ENCODE data around the gene TBC1D9B. TPM values are rescaled to one million over a fixed set of nuclear protein-coding genes. Genes with fewer than 3 reads are reported as not detected.

Gene TBC1D9B
- total and polyA plus RNA-seq, 2 of the 13 experiments (the other 11 are each of a cell fraction or from before 2014, with no cell fraction given): 35.0 to 50.0 TPM

DNA sequence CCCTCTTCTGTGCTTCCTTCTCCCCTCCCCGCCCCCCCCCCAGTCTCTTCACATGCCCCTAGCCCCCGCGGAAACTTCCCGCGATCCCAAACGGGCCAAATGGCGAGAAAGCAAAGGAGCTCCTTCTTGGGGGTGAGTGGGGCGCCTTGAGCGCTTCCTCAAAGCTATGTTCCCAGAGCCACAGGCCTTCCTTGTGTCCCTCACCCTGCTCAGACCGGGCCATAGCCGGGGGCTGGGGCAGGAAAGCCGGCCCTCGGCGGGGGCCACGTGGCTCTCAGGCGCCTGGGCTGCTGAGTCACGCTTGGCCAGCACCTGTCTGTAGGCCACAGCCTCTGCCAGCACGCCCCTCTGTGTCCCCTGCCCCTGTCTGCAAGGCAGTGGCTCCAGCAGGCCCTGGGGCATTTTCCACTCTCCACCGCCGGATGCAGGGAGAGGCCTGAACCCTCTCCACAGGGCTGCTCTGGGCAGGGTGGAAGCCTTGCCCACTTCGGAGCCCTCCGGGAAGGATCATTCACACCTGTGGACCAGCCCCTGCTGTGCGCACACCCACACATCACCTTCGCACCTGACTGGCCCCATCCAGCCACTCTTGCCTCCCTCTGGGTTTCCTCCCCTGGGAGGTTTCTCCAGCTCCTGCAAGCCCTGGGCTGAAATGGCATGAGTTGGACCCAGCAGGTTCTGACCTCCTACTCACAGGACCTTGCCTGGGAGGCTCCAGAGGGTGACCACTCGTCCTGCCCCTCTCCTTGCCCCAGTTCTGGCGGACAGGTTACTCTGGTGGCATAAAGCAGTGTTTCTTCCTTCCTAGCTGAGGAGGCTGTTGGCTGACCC, 88.2 kb downstream of the TBC1D9B start (continued):
- TF ChIP-seq, protein P1, sequence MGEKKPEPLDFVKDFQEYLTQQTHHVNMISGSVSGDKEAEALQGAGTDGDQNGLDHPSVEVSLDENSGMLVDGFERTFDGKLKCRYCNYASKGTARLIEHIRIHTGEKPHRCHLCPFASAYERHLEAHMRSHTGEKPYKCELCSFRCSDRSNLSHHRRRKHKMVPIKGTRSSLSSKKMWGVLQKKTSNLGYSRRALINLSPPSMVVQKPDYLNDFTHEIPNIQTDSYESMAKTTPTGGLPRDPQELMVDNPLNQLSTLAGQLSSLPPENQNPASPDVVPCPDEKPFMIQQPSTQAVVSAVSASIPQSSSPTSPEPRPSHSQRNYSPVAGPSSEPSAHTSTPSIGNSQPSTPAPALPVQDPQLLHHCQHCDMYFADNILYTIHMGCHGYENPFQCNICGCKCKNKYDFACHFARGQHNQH (CRISPR knock-in tag; IDR thresholded peaks at IDR 0.05): peak; percentile 18; the same call in 1 of the 2 replicates
- TF ChIP-seq, protein P2, sequence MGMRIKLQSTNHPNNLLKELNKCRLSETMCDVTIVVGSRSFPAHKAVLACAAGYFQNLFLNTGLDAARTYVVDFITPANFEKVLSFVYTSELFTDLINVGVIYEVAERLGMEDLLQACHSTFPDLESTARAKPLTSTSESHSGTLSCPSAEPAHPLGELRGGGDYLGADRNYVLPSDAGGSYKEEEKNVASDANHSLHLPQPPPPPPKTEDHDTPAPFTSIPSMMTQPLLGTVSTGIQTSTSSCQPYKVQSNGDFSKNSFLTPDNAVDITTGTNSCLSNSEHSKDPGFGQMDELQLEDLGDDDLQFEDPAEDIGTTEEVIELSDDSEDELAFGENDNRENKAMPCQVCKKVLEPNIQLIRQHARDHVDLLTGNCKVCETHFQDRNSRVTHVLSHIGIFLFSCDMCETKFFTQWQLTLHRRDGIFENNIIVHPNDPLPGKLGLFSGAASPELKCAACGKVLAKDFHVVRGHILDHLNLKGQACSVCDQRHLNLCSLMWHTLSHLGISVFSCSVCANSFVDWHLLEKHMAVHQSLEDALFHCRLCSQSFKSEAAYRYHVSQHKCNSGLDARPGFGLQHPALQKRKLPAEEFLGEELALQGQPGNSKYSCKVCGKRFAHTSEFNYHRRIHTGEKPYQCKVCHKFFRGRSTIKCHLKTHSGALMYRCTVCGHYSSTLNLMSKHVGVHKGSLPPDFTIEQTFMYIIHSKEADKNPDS (CRISPR knock-in tag; IDR thresholded peaks at IDR 0.05): no peak
- peak; percentile 45; the same call in 1 of the 2 replicates for TF ChIP-seq ZNF777 (CRISPR knock-in tag; IDR thresholded peaks at IDR 0.05)
- TF ChIP-seq FOXC1 (CRISPR knock-in tag; IDR thresholded peaks at IDR 0.05; ENCODE audit: borderline replicate concordance): peak; percentile 71; the same call in 1 of the 2 replicates
- peak; percentile 71; the same call in 1 of the 2 replicates for TF ChIP-seq TEAD2 (CRISPR knock-in tag; IDR thresholded peaks at IDR 0.05)
- peak; percentile 48 for TF ChIP-seq GABPB1 (CRISPR knock-in tag; IDR thresholded peaks at IDR 0.05)
- TF ChIP-seq MZF1 (CRISPR knock-in tag; IDR thresholded peaks at IDR 0.05; ENCODE audit: borderline replicate concordance): 0 out of 2 replicates have a peak, but pooled peaks have one; percentile 48
- TF ChIP-seq ZNF879 (CRISPR knock-in tag; IDR thresholded peaks at IDR 0.05): peak; percentile 64; the same call in 1 of the 2 replicates
- TF ChIP-seq HNF4A (CRISPR knock-in tag; IDR thresholded peaks at IDR 0.05): 0 out of 2 replicates have a peak, but pooled peaks have one; percentile 14
- TF ChIP-seq SRY (CRISPR knock-in tag; IDR thresholded peaks at IDR 0.05): no peak; the same call in none of the 2 replicates
- peak; percentile 88; the same call in 1 of the 2 replicates for TF ChIP-seq NCOA5 (CRISPR knock-in tag; IDR thresholded peaks at IDR 0.05)
- TF ChIP-seq KLF15 (CRISPR knock-in tag; IDR thresholded peaks at IDR 0.05; ENCODE audit: borderline replicate concordance): no peak
- TF ChIP-seq CHD4 (IDR thresholded peaks at IDR 0.05; ENCODE audit: borderline replicate concordance, low read length): 0 out of 2 replicates have a peak, but pooled peaks have one; percentile 12
- TF ChIP-seq, protein P3, sequence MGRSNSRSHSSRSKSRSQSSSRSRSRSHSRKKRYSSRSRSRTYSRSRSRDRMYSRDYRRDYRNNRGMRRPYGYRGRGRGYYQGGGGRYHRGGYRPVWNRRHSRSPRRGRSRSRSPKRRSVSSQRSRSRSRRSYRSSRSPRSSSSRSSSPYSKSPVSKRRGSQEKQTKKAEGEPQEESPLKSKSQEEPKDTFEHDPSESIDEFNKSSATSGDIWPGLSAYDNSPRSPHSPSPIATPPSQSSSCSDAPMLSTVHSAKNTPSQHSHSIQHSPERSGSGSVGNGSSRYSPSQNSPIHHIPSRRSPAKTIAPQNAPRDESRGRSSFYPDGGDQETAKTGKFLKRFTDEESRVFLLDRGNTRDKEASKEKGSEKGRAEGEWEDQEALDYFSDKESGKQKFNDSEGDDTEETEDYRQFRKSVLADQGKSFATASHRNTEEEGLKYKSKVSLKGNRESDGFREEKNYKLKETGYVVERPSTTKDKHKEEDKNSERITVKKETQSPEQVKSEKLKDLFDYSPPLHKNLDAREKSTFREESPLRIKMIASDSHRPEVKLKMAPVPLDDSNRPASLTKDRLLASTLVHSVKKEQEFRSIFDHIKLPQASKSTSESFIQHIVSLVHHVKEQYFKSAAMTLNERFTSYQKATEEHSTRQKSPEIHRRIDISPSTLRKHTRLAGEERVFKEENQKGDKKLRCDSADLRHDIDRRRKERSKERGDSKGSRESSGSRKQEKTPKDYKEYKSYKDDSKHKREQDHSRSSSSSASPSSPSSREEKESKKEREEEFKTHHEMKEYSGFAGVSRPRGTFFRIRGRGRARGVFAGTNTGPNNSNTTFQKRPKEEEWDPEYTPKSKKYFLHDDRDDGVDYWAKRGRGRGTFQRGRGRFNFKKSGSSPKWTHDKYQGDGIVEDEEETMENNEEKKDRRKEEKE (IDR thresholded peaks at IDR 0.05): no peak
- no peak for TF ChIP-seq ZNF780A (CRISPR knock-in tag; IDR thresholded peaks at IDR 0.05)
- TF ChIP-seq NFE2L2 (IDR thresholded peaks at IDR 0.05; ENCODE audit: low read length): peak; percentile 96
- TF ChIP-seq TCF12 (IDR thresholded peaks at IDR 0.05): no peak
- TF ChIP-seq TCF12 (CRISPR knock-in tag; IDR thresholded peaks at IDR 0.05): peak; percentile 34; the same call in 1 of the 2 replicates
- TF ChIP-seq ZSCAN12 (CRISPR knock-in tag; IDR thresholded peaks at IDR 0.05): 0 out of 2 replicates have a peak, but pooled peaks have one; percentile 53
- peak; percentile 67; the same call in 1 of the 2 replicates for TF ChIP-seq FOSL1 (CRISPR knock-in tag; IDR thresholded peaks at IDR 0.05; ENCODE audit: borderline replicate concordance)
- TF ChIP-seq ZC3H4 (CRISPR knock-in tag; IDR thresholded peaks at IDR 0.05; ENCODE audit: borderline replicate concordance): no peak
- TF ChIP-seq MAFF (IDR thresholded peaks at IDR 0.05; ENCODE audit: low read depth, low read length): peak; percentile 76; the same call in 1 of the 2 replicates
- TF ChIP-seq HMG20B (CRISPR knock-in tag; conservative IDR thresholded peaks at IDR 0.05): peak; percentile 44; the same call in 1 of the 2 replicates
- TF ChIP-seq NR2F6 (IDR thresholded peaks at IDR 0.05): no peak
- 0 out of 2 replicates have a peak, but pooled peaks have one; percentile 40 for TF ChIP-seq NR2F6 (CRISPR knock-in tag; IDR thresholded peaks at IDR 0.05)

Data from HepG2 (cell line).